Measurements from ENCODE around the gene FKBP8.

DNA sequence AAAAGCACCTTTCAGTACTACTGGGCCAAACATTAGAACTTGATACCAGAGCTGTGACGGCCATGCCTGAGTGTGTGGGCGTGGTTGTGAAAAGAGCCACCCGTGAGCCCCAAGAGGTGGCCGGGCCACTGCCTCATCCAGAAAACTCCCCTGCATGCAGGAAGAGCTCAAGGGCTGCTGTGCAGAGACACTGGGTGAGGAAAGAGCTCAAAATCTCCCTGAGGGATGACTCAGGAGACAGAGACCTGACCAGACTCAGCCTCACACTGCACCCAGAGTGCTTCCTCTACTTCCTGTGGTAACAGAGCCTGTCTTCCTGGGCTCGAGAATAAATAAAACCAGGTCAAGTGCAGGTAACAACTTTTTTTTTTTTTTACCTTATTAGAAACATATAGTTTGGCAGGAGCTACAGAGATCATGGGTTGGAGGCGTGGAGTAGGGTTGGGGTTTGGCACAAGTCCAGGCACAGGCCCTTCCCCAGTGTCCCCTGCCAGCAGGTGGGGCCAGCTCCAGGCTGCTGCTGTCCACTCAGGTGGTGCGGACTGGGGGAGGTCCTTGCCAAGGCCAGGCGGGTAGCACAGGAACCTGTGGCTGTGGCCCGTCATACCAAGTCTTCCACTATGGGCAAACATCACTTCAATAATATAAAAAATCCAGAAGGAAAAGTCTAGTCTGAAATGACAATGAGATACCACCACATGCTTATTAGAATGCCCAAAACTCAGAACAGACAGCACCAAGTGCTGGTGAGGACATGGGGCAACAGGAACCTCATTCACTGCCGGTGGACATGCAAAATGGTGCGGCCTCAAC, 47.0 kb downstream of the FKBP8 start:
- TF ChIP-seq ZNF70 (CRISPR knock-in tag; IDR thresholded peaks at IDR 0.05) (no peak), ZFP30 (CRISPR knock-in tag; IDR thresholded peaks at IDR 0.05) (no peak), BACH2 (CRISPR knock-in tag; IDR thresholded peaks at IDR 0.05; ENCODE audit: borderline replicate concordance) (no peak)
- TF ChIP-seq, protein P1, sequence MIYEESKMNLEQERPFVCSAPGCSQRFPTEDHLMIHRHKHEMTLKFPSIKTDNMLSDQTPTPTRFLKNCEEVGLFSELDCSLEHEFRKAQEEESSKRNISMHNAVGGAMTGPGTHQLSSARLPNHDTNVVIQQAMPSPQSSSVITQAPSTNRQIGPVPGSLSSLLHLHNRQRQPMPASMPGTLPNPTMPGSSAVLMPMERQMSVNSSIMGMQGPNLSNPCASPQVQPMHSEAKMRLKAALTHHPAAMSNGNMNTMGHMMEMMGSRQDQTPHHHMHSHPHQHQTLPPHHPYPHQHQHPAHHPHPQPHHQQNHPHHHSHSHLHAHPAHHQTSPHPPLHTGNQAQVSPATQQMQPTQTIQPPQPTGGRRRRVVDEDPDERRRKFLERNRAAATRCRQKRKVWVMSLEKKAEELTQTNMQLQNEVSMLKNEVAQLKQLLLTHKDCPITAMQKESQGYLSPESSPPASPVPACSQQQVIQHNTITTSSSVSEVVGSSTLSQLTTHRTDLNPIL (CRISPR knock-in tag; IDR thresholded peaks at IDR 0.05; ENCODE audit: low read depth) = no peak
- TF ChIP-seq, protein P2, sequence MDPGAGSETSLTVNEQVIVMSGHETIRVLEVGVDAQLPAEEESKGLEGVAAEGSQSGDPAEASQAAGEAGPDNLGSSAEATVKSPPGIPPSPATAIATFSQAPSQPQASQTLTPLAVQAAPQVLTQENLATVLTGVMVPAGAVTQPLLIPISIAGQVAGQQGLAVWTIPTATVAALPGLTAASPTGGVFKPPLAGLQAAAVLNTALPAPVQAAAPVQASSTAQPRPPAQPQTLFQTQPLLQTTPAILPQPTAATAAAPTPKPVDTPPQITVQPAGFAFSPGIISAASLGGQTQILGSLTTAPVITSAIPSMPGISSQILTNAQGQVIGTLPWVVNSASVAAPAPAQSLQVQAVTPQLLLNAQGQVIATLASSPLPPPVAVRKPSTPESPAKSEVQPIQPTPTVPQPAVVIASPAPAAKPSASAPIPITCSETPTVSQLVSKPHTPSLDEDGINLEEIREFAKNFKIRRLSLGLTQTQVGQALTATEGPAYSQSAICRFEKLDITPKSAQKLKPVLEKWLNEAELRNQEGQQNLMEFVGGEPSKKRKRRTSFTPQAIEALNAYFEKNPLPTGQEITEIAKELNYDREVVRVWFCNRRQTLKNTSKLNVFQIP (CRISPR knock-in tag; IDR thresholded peaks at IDR 0.05; ENCODE audit: borderline replicate concordance, low read depth) = no peak
